Fibroblast of skin of left quadriceps (primary cell): ENCODE data around the gene B3GALT4.
A peak's percentile ranks its signal among the peaks of the same experiment; 100 is the strongest.

Experiments used
- DNase-seq, 2 experiments: peaks; one replicate each; pipeline ENCODE4 v3.0.0-alpha.2; 2013; ENCODE audit warnings: low read depth in 2 of 2

B3GALT4 gene

DNA sequence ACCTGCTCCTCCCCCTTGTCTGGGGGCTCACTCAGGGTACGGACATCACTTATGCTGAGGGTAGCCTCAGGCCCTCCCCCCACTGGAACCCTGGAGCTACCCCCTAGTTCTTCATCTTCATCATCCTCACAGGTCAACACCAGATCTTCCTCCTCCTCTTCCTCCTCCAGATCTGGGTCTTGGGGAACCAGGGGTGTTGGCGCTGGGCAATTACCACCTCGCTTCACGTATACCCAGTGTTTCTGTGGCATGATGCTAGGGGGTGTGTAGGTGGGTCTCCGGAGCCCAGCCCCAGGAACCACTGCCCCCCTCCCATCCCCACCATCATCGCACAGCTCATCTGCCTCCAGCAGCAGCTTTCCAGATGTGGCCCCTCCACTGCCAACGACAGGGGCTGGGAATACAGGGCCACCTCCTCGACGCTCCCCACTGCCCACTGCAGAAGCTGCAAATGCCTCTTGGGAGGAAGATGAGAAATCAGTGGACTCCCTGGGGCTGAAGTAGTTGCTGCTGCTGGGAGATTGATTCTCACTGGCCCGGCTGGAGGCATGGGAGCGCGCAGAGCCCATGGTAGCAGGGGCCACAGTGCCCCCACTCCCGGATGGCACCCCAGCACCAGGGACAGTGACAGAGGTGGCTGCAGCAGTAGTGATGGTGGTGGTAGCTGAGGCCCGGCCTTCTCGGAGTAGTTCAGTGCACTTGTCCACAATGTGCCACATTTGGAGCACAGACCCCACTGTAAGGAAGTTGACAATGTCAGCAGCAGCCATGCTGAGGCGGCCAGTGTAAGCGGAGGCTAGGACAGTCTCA lies 39.1 kb downstream of the B3GALT4 start:
- no peak for DNase-seq

DNA sequence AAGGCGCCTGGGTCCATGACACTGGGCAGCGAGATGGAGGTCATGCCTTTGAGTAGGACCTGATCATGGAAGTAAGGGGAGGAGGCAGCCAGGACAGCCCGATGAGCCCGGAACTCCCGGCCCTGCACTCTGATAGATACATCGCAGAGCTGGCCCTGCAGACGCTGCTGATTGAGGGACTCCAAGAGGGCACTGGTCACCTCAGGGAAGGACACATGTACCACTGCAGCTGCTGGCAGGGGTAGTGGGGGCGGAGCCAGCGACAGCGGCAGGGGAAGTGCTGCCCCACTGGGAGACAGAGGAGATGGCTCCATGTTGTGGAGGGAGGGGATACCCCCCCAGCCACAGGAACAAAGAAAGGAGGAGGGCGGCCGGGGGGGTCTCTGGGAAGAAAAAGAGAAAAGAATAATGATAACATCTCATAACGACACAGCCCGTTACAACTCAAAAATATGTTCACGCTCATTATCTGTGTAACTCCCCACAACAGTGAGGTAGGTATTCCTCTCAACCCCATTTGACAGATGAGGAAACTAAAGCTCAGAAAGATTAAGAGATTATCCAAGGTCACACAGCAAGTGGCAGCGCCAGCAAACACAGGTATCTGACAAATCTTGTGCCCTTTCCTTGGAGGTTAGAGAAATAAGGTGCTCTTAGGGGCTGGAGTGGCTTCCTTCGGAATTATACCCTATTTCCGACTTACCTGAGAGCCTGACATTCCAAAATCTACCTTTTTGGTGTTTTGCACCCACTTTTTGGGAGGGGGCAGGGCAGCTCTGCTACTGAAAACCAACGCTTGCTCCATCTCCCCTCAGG lies 39.9 kb downstream of the B3GALT4 start:
- no peak for DNase-seq

DNA sequence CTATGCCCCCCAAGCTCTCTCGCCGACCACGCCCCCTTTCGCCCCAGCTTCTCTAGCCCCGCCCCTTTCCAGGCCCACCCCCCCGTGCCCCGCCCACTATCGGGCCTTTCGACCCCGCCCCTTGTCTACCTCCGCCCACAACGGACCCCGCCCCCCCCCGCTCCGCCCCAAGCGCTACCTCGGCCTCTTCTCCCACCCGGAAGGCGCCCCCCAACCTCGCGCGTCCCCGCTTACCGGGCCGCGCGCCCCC lies 40.4 kb downstream of the B3GALT4 start:
- no peak for DNase-seq

DNA sequence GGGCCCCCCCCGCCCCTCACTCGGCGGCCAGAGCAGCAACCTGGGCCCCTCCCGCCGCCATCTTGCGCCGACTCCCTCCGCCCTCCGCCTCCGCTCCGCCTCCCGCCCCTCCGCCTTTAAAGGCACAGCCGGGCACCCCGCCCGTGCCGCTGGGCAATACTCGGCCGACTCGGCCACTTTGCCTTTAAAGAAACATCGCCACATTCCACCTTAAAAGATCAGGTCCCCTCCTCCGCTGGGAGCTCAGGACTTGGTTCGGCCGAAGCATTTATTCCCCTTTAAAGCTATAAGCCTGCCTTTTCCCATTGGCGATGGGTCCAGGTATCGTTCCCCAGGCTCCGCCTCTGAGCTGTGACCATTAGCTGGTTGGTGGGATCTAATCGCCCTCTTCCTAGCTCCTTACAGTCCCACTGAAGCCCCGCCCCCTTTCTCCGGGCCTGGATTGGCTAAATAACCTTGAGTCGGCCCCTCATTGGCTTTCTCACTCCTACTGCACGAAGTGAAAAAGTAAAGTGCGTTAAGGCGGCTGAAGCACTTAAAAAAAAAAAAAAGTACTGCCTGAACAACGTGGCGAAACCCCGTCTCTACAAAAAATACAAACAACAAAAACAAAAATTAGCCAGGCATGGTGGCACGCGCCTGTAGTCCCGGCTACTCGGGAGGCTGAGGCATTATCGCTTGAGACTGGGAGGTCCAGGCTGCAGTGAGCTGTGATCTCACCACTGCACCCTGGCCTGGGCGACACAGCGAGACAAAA lies 40.9 kb downstream of the B3GALT4 start, which contains the start of gene ZBTB22:
ZBTB22 (minus strand) TSS at position 76 of the 757 bp plus-strand sequence. CDS start 828 bp downstream, outside the sequence.
- peak; percentile 99 for DNase-seq

DNA sequence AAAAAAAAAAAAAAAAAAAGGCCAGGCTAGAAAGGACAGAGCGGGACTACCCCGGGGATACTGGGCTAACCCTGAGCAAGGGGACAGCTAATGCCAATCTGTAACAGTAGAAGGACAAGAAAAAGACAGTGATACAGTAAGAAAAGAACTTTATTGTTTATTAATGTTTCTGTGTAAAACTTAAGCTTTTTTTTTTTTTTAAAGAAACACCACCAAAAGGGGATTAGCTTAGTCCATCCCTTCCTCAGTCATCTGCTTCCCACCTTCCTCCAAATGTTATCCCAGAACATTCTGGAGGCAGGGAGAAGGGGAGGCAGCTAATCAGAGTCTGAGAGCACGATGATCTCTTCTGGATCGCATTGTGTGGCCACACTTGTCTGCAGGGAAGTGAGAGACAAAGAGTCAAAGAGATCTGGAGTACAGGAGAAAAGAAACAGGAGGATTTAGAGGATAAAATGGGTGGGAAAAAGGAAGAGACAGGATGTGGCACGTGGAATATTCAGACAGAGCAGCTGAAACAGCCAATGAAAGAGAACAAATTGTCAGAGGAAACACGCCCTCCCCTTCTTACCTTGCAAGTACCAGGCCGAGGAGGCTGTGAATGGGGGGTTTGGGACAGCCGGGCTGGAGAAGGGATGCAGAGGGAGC lies 41.6 kb downstream of the B3GALT4 start:
- DNase-seq = no peak

DNA sequence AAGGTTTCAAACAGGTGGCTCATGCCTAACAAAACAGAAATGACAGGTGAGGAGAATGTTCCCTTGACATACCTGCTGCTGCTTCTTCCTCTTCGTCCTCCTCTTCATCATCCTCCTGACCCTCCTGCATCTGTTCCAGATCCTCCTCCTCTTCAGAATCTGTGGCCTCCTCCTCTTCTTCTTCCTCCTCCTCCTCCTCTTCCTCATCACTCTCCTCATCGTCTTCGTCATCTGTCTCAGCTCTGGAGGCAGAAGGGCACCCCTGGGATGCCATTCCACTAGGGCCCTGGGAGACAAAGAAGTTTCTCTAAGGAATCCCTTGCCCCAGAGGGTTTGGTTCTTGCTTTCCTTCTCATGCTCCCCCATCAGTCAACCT lies 43.0 kb downstream of the B3GALT4 start:
- DNase-seq = no peak

DNA sequence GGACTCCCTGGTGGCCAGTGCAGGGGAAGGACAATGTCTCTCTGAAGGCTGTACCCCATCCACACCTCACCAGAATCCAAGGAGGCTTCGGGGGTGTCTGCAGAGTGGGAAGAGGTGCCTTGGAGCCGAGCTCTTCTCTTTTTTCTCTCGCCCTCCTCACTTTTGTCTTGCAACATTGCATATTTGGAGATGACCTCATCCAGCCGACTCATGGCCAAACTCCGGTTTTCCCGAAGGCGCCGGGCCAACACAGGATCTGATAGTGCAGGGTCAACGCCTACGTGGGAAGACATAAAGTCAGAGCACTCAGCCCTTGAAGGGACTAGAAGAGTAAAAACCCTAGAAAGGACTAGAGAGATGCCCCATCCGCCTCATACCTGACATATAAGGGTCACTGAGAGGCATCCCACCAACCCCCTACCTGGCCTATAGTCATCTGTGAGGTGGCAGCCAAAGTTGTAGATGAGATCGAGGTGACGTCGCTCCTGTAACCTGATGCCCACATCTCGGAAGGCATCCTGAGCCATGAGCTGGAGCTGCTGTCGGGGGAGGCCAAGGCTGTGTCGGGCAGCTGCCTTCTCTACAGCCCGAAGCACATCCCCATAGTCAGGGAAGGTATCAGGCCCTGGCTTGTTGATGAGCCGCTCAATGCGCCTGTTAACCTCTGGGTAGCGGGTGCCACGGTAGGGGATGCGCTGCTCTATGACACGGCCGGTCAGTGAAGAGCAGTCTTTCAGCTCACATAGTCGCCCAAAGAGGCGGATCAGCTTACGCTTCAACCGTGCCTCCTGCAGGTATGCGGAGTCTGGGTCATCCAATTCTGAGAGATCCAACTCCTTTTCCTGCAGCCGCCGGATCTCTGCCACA lies 43.6 kb downstream of the B3GALT4 start:
- peak in 1 of 2 experiments; percentile 53 for DNase-seq

DNA sequence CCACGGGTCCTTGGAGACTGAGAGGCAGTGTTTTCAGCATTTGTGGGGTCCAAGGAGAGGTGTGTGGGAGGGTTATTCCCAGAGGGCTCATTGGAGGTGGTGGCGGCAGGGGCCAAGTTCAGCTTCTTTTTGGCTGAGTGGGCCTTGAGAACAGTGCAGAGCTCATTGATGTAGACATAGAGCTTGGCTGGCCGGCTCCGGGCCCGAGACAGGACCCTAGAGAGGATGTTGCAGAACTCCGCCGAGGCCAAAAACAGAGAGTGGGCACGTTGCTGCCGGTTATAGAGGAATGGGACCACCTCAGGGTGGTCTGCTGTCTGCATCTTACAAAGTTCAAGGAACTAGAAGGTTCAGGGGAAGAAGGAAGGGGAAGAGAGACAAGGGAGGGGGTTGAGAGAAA lies 44.3 kb downstream of the B3GALT4 start:
- no peak for DNase-seq

DNA sequence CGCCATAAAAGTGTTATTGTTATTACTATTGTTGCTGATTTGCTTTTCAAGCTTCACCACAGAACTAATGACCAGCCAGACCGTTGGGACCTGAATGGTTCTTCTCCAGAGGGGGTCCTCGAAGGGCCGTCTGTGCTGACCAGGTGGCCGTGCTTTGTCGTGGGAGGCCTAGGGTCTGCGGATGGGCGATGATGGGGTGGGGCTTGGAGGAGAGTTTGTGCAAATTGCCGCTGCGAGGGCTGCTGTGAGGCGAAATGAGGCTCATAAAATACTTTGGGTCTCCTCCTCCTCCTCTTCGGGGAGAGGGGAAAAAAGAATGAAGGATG lies 46.7 kb downstream of the B3GALT4 start:
- no peak for DNase-seq

DNA sequence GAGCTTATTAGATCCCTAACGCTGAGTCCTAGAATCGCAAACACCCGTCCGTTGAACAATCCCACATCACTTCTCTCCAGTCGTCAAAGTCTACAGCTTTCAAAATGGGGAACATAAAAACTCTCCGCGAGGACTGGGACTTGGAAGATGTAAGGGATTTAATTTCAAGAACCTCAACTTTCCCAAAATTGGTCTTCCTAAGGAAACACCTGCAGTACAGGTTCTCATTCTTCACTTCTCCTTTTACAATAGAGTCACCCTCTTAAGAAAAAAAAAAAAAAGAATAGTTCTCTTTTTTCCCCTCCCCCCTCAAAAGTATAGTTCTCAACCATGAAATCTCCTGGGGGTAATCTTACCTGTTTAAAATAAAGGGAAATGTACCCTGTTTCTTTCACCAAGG lies 47.2 kb downstream of the B3GALT4 start:
- no peak for DNase-seq
